LHCN-M2 (cell line): Measurements from ENCODE around the gene SPRR2A. TPM values are rescaled to one million over a fixed set of nuclear protein-coding genes. Genes with fewer than 3 reads are reported as not detected.
"Not testable (repeated sequence)": the region's sequence is repeated elsewhere in the genome, so short reads cannot be mapped to it uniquely, and the experiment has no call there.

ENCODE experiments used
- DNase-seq: peaks from one replicate; pipeline ENCODE4 v3.0.0-alpha.2; 2012; ENCODE audit warnings: low read depth
- total RNA-seq: library from RNA; depleted of rRNA; stranded (reverse); fragments of >200 nt; gene quantifications from 2 replicates; pipeline ENCODE4 v1.2.3, GENCODE V29; 2014; rRNA removed

SPRR2A gene
- total RNA-seq, 1 experiment from 2014 or later, result not detected

DNA sequence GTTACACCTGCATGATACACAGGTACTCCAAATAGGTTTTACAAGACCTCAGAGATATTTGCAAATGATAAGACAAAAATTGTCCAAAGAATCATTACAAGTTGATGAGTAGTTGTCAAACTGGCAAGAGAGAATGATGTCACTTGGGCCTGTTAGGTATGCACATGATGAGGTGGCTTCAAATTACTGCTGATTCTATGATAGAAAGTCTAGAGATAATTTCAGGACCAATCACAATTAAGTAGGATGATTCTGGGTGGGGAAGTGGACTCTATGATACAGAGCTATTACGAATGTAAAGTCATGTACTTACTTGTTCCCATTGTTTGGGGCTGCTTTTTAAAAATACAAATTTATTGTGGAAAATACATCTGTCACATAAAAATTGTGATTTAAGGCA is 31.5 kb downstream of the SPRR2A start:
- no peak for DNase-seq

DNA sequence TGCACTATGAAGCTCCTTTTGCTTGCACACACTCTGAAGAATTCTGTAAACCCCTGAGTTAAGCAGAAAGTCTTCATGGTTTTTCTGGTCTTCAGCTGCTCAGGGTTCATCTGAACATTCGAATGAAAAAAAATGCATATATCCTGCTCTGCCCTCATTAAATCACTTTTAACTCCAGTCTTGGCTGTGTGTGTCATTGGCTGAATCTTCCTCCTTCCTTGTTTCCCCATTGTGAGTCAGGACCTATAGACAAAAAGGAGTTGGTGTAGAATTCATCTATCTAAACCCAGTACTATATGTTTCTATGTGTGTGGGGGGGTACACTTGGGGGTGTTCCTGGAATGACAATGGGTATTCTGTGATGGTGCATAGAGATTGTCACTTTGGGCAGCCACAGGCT is 32.9 kb downstream of the SPRR2A start:
- DNase-seq, result no peak

DNA sequence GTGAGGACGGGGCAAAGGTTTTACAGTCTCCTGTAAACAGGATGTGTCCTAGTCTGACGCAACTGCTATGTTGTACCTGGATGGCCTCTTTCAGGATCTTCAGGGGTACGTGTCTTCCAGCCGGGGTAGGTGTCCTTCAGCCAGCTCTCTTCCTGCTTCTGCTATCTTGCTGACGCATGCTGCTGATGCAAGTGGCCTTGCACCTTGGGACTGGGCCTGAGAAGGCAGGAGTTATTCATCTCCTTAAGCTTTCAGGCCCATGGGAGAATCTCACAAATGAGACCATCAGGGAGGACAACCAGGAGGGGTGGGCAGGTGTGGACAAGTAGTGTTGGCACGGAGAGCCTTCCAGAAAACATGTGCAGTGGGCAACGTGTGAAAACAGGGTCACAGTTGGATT is 34.2 kb downstream of the SPRR2A start:
- DNase-seq, result no peak

DNA sequence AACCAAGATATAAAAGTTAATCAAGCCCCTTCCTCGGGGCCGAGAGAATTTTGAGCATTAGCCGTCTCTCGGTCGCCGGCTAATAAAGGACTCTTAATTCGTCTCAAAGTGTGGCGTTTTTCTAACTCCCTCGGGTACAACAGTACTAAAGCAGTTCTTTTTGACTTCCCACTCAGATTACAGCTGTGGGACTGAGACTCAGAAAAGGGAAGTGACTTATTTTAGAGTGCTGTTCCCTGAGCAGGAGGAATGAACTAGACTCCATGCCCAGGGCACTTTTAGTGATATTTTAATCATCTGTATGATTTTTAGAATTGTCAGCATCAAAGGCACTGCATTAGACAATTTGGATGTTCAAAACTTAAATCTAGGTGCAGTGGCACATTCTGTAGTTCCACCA is 35.0 kb downstream of the SPRR2A start:
- not testable (repeated sequence) for DNase-seq

DNA sequence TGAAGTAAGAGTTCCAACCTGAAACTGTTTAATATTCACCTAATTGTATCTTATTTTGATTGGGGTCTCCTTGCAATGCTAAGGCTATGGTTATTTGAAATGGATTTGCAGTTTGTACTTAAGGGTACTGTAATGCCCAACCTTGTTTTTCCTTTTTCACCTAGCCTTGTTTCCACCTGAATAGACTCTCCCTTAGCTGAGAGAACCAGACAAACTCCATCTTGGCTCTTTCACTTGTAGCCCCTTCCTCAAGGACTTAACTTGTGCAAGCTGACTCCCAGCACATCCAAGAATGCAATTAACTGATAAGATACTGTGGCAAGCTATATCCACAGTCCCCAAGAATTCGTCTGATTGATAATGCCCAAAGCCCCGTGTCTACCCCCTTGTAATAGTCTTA is 35.5 kb downstream of the SPRR2A start:
- DNase-seq, result not testable (repeated sequence)

DNA sequence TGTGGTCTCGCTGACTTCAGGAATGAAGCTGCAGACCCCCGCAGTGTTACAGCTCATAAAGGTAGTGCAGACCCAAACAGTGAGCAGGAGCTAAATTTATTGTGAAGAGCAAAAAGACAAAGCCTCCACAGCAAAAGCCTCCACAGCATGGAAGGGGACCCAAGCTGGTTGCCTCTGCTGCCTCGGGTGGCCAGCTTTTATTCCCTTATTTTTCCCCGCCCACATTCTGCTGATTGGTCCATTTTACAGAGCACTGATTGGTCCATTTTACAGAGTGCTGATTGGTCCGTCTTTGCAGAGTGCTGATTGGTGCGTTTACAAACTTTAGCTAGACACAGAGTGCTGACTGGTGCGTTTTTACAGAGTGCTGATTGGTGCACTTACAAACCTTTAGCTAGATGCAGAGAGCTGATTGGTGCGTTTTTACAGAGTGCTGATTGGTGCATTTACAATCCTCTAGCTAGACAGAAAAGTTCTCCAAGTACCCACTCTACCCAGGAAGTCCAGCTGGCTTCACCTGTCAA is 46.0 kb downstream of the SPRR2A start:
- not testable (repeated sequence) for DNase-seq

Other genes with a start within 250 kb of the SPRR2A start
- not detected in 2 replicates for gene LCE1B, start 245.5 kb downstream of the SPRR2A start, total RNA-seq
- gene LCE1A, start 230.0 kb downstream of the SPRR2A start, total RNA-seq, result not detected in 2 replicates
- not detected in 2 replicates for gene LCE6A, start 214.7 kb downstream of the SPRR2A start, total RNA-seq
- gene LCE7A, start 197.5 kb downstream of the SPRR2A start, total RNA-seq, result not detected in 2 replicates
- not detected in 2 replicates for gene SMCP, start 179.2 kb downstream of the SPRR2A start, total RNA-seq
- not detected in 2 replicates for gene IVL, start 149.0 kb downstream of the SPRR2A start, total RNA-seq
- gene SPRR5, start 110.3 kb downstream of the SPRR2A start, total RNA-seq, result not detected in 2 replicates
- not detected in 2 replicates for gene SPRR4, start 86.9 kb downstream of the SPRR2A start, total RNA-seq
- gene SPRR1A, start 73.4 kb downstream of the SPRR2A start, total RNA-seq, result not detected in 2 replicates
- not detected in 2 replicates for gene SPRR3, start 55.8 kb downstream of the SPRR2A start, total RNA-seq
- gene SPRR1B, start 26.3 kb downstream of the SPRR2A start, total RNA-seq, result not detected in 2 replicates
- not detected in 2 replicates for gene SPRR2D, start 16.4 kb downstream of the SPRR2A start, total RNA-seq
- not detected in 2 replicates for gene SPRR2B, start 14.1 kb upstream of the SPRR2A start, total RNA-seq
- gene SPRR2E, start 37.0 kb upstream of the SPRR2A start, total RNA-seq, result not detected in 2 replicates
- not detected in 2 replicates for gene SPRR2F, start 56.0 kb upstream of the SPRR2A start, total RNA-seq
- gene SPRR2G, start 93.4 kb upstream of the SPRR2A start, total RNA-seq, result not detected in 2 replicates
- gene LELP1, start 145.9 kb upstream of the SPRR2A start, total RNA-seq, result not detected in 2 replicates
- gene PRR9, start 160.1 kb upstream of the SPRR2A start, total RNA-seq, result not detected in 2 replicates
- gene LORICRIN, start 202.2 kb upstream of the SPRR2A start, total RNA-seq, result not detected in 2 replicates